Lung (tissue), 12 donors: Measurements from ENCODE around the gene BTBD3. TPM values are rescaled to one million over a fixed set of nuclear protein-coding genes. Genes with fewer than 3 reads are reported as not detected.

Experiments
- ATAC-seq: fragments of 200-7000 bp; cut with Tn5 transposase; one replicate; pipeline ENCODE4 v1.9.1; 2020; ENCODE audit warnings: moderate number of reproducible peaks; ENCODE audit not compliant: insufficient read depth, low FRiP score
- DNase-seq, 3 donors: peaks; one replicate each; pipeline ENCODE4 v3.0.0-alpha.2; 2013 to 2017
- H3K27ac ChIP-seq, 2 donors: one replicate each; pipeline ENCODE4 v1.5.1; 2013; ENCODE audit warnings: mild to moderate bottlenecking in 2 of 2, moderate library complexity in 2 of 2, control low read depth in 1 of 2, inconsistent platforms in 1 of 2, low read depth in 1 of 2, low read length in 1 of 2
- H3K27me3 ChIP-seq, 3 donors: one replicate each; pipeline ENCODE4 v1.5.1; 2013; ENCODE audit warnings: low read length in 2 of 3; ENCODE audit not compliant: control insufficient read depth in 3 of 3, insufficient read depth in 3 of 3
- H3K36me3 ChIP-seq, 4 donors: one replicate each; pipeline ENCODE4 v1.5.1; 2013; ENCODE audit warnings: low read length in 4 of 4, mild to moderate bottlenecking in 1 of 4, moderate library complexity in 1 of 4; ENCODE audit not compliant: control insufficient read depth in 4 of 4, insufficient read depth in 4 of 4
- H3K4me1 ChIP-seq, 5 donors: one replicate each; pipeline ENCODE4 v1.5.1; 2013; ENCODE audit warnings: low read length in 5 of 5, mild to moderate bottlenecking in 2 of 5, moderate library complexity in 1 of 5; ENCODE audit not compliant: control insufficient read depth in 5 of 5, insufficient read depth in 5 of 5
- H3K4me3 ChIP-seq: one replicate; pipeline ENCODE4 v1.5.1; 2013; ENCODE audit warnings: mild to moderate bottlenecking, control low read depth, moderate library complexity
- H3K9ac ChIP-seq, 2 donors: one replicate each; pipeline ENCODE4 v1.5.1; 2013; ENCODE audit warnings: low read length in 2 of 2, control low read depth in 1 of 2; ENCODE audit not compliant: insufficient read depth in 1 of 2
- H3K9me3 ChIP-seq, 4 donors: one replicate each; pipeline ENCODE4 v1.5.1; 2013; ENCODE audit warnings: low read length in 3 of 4, mild to moderate bottlenecking in 1 of 4, moderate library complexity in 1 of 4; ENCODE audit not compliant: control insufficient read depth in 4 of 4, insufficient read depth in 3 of 4
- WGBS, 2 donors: extraction: QIAGEN DNeasy Blood & Tissue Kit; methylation state at CpG; one replicate each; pipeline ENCODE4 v1.1.7; 2013; 5-methylcytosine and 5-hydroxymethylcytosine counted together
- polyA plus RNA-seq, 2 donors: library from polyadenylated mRNA; stranded (reverse); fragments of 200-250 nt; gene quantifications; one replicate each; pipeline ENCODE4 v1.2.1, GENCODE V29; 2013
- total RNA-seq, 2 donors: library from RNA; depleted of rRNA in 1 of 2; stranded (reverse); fragments of >200 nt in 1 of 2; gene quantifications; one replicate each; pipeline ENCODE4 v1.2.1, GENCODE V29; 2014 to 2021
- TF ChIP-seq, protein P1 (sequence below): IDR thresholded peaks from 2 replicates; pipeline ENCODE4 v1.5.1; 2012; ENCODE audit warnings: mild to moderate bottlenecking; ENCODE audit errors: control extremely low read depth, extremely low read depth
- donor health status: control.
- donor health status: control.
- donor health status: Bipolar disorder and iron deficiency.
- donor health status: healthy.
- donor health status: DM: yes; HTN: yes; CAD: no.

Gene BTBD3
- total and polyA plus RNA-seq, 4 donors, result 7.4 to 67.9 (median 22.5) TPM

- ATAC-seq, result no peak
- 96 to 97% methylated on average over 6 of the region's 6 CpGs for WGBS, 2 donors
These were observed 7.2 kb downstream of the BTBD3 start for GRCh38 chr20:11924923-11925322.

DNA sequence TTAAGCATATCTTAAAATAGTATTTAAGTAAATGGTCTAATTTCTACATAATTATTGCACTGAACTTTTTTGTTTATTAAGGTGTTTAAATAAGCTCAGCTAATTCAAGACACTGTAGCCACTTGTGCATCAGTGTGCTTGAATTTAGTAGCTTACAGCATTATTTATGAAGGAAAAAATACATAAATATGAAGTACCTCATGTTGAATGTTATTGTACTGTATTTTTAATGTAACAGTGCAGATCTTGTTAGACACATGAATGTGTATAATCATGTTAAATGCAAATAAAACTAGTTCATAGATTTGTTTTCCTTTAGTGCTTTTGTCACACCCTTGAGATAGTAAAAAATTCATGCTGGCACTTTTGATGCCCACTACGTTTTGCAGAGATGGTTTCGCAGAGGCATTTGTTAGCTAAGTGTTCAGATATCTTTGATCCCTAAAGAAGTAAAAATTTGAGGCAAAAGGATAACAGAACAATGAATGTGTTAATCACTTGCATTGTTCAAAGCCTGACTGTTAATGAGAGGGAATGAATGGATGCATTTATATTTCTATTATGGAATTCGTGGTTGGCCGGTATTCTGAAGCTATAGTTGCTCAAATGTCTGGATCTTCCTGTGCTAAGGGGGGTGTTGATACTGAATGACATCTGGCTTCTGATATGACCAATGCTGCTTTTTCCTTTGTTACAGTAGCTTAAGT is 8.8 kb downstream of the BTBD3 start:
- Histone ChIP-seq H3K4me3 (no peak overlapping the region), H3K27me3 (no peaks in the 10 kb centered on the region), H3K9me3 (no peaks in the 10 kb centered on the region), H3K27ac (no peak overlapping the region), H3K4me1 (peaks cover 0 to 10% (median 0%) of the 10 kb centered on the region in 5 donors), H3K36me3 (peaks cover 12 to 18% (median 17%) of the 10 kb centered on the region in 4 donors), H3K9ac (no peak overlapping the region)
- 85 to 88% methylated on average over 4 of the region's 4 CpGs for WGBS, 2 donors
- TF ChIP-seq, protein P1, sequence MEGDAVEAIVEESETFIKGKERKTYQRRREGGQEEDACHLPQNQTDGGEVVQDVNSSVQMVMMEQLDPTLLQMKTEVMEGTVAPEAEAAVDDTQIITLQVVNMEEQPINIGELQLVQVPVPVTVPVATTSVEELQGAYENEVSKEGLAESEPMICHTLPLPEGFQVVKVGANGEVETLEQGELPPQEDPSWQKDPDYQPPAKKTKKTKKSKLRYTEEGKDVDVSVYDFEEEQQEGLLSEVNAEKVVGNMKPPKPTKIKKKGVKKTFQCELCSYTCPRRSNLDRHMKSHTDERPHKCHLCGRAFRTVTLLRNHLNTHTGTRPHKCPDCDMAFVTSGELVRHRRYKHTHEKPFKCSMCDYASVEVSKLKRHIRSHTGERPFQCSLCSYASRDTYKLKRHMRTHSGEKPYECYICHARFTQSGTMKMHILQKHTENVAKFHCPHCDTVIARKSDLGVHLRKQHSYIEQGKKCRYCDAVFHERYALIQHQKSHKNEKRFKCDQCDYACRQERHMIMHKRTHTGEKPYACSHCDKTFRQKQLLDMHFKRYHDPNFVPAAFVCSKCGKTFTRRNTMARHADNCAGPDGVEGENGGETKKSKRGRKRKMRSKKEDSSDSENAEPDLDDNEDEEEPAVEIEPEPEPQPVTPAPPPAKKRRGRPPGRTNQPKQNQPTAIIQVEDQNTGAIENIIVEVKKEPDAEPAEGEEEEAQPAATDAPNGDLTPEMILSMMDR, result no peak
- DNase-seq (no peak), ATAC-seq (no peak)

More at GRCh38 chr20:11924923-11925322, 7.2 kb downstream of the BTBD3 start:
- Histone ChIP-seq H3K9ac (no peak overlapping the region), H3K4me1 (peaks cover 0 to 10% (median under 1%) of the 10 kb centered on the region in 5 donors), H3K4me3 (no peak overlapping the region), H3K9me3 (no peaks in the 10 kb centered on the region), H3K27me3 (no peaks in the 10 kb centered on the region), H3K27ac (no peak overlapping the region), H3K36me3 (peaks cover 12 to 18% (median 17%) of the 10 kb centered on the region in 4 donors)
- TF ChIP-seq, protein P1, result no peak
- no peak for DNase-seq

- TF ChIP-seq, protein P1, result no peak
- H3K9me3 ChIP-seq, result no peaks in the 10 kb centered on the region
- no peak for ATAC-seq
These were observed 12.3 kb downstream of the BTBD3 start for GRCh38 chr20:11929947-11930346.

More at GRCh38 chr20:11929947-11930346, 12.3 kb downstream of the BTBD3 start:
- WGBS, 2 donors, result 68 to 89% methylated on average over 3 of the region's 3 CpGs
- Histone ChIP-seq H3K27ac (no peak overlapping the region), H3K4me3 (no peak overlapping the region), H3K4me1 (peaks cover 0 to 4% (median 0%) of the 10 kb centered on the region in 5 donors), H3K27me3 (no peaks in the 10 kb centered on the region), H3K36me3 (peaks cover 5 to 8% (median 7%) of the 10 kb centered on the region in 4 donors), H3K9ac (no peak overlapping the region)
- DNase-seq, result no peak
